GM21390 (cell line): ENCODE measurements around the gene TRH.
"Not testable (repeated sequence)": the region's sequence is repeated elsewhere in the genome, so short reads cannot be mapped to it uniquely, and the experiment has no call there.

Source experiments
- ATAC-seq: cut with Tn5 transposase; IDR thresholded peaks from one replicate; pipeline ENCODE4 v1.9.1; 2021; ENCODE audit not compliant: unreplicated experiment

Gene TRH

GRCh38 chr3:130002666-130003598 is 28.4 kb downstream of the TRH start:
- not testable (repeated sequence) for ATAC-seq

DNA sequence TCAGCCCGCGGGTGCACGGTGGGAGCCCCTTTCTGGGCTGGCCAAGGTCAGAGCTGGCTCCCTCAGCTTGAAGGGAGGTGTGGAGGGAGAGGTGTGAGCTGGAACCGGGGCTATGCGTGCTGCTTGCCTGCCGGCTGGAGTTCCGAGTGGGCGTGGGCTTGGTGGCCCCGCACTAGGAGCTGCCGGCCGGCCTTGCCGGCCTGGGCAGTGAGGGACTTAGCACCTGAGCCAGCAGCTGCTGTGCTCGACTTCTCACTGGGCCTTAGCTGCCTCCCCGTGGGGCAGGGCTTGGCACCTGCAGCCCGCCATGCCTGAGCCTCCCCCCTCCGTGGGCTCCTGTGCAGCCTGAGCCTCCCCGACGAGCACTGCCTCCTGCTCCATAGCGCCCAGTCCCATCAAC is 36.0 kb downstream of the TRH start:
- no peak for ATAC-seq

GRCh38 chr3:130012108-130012507 is 37.6 kb downstream of the TRH start:
- not testable (repeated sequence) for ATAC-seq

GRCh38 chr3:130013246-130013645 is 38.7 kb downstream of the TRH start:
- not testable (repeated sequence) for ATAC-seq

GRCh38 chr3:130014526-130014925 is 40.0 kb downstream of the TRH start:
- ATAC-seq = no peak

DNA sequence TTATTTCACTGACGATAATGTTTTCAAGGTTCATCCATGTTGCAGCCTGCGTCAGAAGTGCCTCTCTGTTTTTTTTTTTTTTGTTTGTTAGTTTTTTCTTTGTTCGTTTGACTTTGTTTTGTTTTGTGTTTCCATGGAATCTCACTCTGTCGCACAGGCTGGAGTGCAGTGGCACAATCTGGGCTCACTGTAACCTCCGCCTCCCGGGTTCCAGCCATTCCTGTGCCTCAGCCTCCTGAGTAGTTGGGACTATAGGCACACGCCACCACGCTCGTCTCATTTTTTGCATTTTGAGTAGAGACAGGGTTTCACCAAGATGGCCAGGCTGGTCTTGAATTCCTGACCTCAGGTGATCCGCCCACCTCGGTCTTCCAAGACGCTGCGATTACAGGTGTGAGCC is 43.1 kb downstream of the TRH start:
- not testable (repeated sequence) for ATAC-seq

DNA sequence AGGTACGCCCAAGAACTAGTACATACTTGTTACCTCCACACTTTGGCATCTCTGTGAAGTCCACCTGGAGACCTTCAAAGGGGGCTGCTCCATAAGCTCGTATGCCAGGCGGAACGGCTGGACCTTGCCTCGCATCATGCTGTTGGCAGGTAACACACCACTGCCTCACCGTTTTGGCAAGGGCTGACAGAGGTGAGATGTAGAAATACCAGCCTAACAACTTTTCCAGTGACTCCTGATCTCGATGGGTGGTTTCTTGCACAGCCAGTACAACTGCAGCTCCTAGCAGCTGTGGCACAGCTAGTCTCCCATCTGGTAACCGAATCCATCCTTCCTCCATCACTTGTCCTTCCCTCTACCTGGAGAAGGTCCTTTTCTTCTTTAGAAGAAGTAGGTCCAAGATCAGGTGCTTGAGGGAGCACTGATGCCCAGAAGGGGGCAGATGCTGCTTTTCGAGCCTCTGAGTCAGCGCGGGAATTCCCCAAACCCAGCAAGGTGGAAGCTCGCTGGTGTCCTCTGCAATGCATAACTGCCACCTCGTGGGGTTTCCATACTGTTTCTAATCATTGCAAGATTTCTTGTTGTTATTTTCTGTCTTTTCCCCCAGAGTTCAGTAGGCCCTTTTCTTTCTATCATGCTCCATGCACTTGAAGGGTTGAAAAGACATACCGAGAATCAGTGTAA is 51.8 kb downstream of the TRH start:
- ATAC-seq = not testable (repeated sequence)

- ATAC-seq = not testable (repeated sequence)
Observed at GRCh38 chr3:130027437-130027836, 52.9 kb downstream of the TRH start.
